ENCODE data around the gene ANG. TPM values are rescaled to one million over a fixed set of nuclear protein-coding genes. Genes with fewer than 3 reads are reported as not detected.

Gene ANG
- total and polyA plus RNA-seq, 10 of the 15 experiments (the other 5 are each of a cell fraction or from before 2014, with no cell fraction given) = 1.0 to 5.9 (median 2.2) TPM

GRCh38 chr14:20697273-20698017 lies 8.9 kb downstream of the ANG start:
- no peaks in the 10 kb centered on the region for H3K4me1 ChIP-seq (ENCODE audit: control insufficient read depth, insufficient read depth, low read length)
- H3K9me3 ChIP-seq (replicated peaks; ENCODE audit: control insufficient read depth, insufficient read depth, low read length) = no peaks in the 10 kb centered on the region
- no peak overlapping the region for H3K4me3 ChIP-seq
- intact Hi-C loops (cut with micrococcal nuclease; ENCODE audit: unreplicated experiment) (loop anchor here (1.0 to 5.0 kb wide), 4 partner anchors 60 to 274 kb away; no protein-coding TSS in a partner anchor), in situ Hi-C loops (cut with MboI) (loop anchor here (5.0 kb wide), 1 partner anchor 160 kb away; no protein-coding TSS in a partner anchor)
- peak; percentile 91 for ATAC-seq
- H3K9ac ChIP-seq (ENCODE audit: control insufficient read depth, insufficient read depth, low read length) = no peak overlapping the region
- no peak overlapping the region for H2AFZ ChIP-seq (ENCODE audit: control insufficient read depth, low read depth, low read length)
- ChIA-PET CTCF (interaction anchor here (0.6 to 4.8 kb wide), 26 partner anchors 10 to 365 kb away, joined by 3 to 51 read pairs (median 4); no protein-coding TSS in a partner anchor), POLR2A (interaction anchor here (1.6 kb wide), 1 partner anchor 158 kb away, joined by 5 read pairs; no protein-coding TSS in a partner anchor), SMC1A (ENCODE audit: uncharacterized antibody, unreplicated experiment) (interaction anchor here (0.7 to 2.7 kb wide), 19 partner anchors 9 to 372 kb away, joined by 3 to 34 read pairs (median 4); no protein-coding TSS in a partner anchor), RAD21 (ENCODE audit: unreplicated experiment) (interaction anchor here (0.8 to 3.9 kb wide), 6 partner anchors 33 to 273 kb away, joined by 3 to 26 read pairs (median 8); no protein-coding TSS in a partner anchor)
- H3K79me2 ChIP-seq (ENCODE audit: control insufficient read depth, insufficient read depth, low read length) = no peaks in the 10 kb centered on the region
- H3K27me3 ChIP-seq (replicated peaks in 1 of 2; ENCODE audit: control insufficient read depth in 2 of 2, insufficient read depth in 2 of 2, low read length in 1 of 2) = no peaks in the 10 kb centered on the region
- no peak overlapping the region for H3K4me2 ChIP-seq (ENCODE audit: control insufficient read depth, insufficient read depth)
- no peak for DNase-seq (ENCODE audit: low read depth, low spot score)
- H3K27ac ChIP-seq (ENCODE audit: control insufficient read depth, insufficient read depth) = no peak overlapping the region
- no TSS peak for BruUV-seq (replicated peaks)
- TF ChIP-seq ELK1 (IDR thresholded peaks at IDR 0.05; ENCODE audit: low read depth, low read length) = no peak
- TF ChIP-seq RAD21 (IDR thresholded peaks at IDR 0.05; ENCODE audit: insufficient read depth, low read depth, low read length) = peak; percentile 97
- TF ChIP-seq SMC3 (IDR thresholded peaks at IDR 0.05; ENCODE audit: borderline replicate concordance, low read length) = peak; percentile 98
- TF ChIP-seq CTCF (IDR thresholded peaks at IDR 0.05 in 2 of 3, conservative IDR thresholded peaks at IDR 0.05 in 1 of 3; ENCODE audit: control insufficient read depth in 2 of 3, extremely low read depth in 1 of 3, insufficient read depth in 1 of 3, low read depth in 3 of 3, low read length in 3 of 3) = peak; percentile 80 to 87 (median 85)
- H3K36me3 ChIP-seq (ENCODE audit: control insufficient read depth in 2 of 2, insufficient read depth in 2 of 2, low read length in 1 of 2) = no peaks in the 10 kb centered on the region
- H4K20me1 ChIP-seq (ENCODE audit: control insufficient read depth, insufficient read depth) = no peaks in the 10 kb centered on the region
- peak; percentile 85 for FAIRE-seq
- WGBS (ENCODE audit: insufficient coverage, insufficient replicate concordance, low lambda C conversion rate, missing lambda C conversion rate) = 24% methylated on average over 6 of the region's 6 CpGs
